ENCODE measurements around the gene GAA.
A peak's percentile ranks its signal among the peaks of the same experiment; 100 is the strongest.

GAA gene

DNA sequence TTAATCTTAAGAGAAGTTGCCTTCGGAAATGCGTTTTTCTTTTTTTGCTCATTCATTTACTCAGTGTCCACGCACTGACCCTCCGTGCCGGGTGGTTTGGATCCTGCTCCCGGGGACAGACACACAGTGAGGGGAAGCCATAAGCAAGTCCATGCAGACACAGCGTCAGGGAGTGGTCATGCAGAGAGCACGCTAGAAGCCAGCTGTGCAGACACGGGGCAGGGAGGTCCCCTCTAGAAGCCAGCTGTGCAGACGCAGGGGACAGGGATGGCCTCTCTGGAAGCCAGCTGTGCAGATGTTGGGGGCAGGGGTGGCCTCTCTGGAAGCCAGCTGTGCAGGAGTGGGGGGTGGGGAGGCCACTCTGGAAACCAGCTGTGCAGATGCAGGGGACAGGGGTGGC lies 4.8 kb downstream of the GAA start:
- H3K4me3 Mint-ChIP-seq: no peak overlapping the region
- H3K9me3 Mint-ChIP-seq: no peaks in the 10 kb centered on the region
- no peak overlapping the region for H3K27ac Mint-ChIP-seq
- H3K27me3 Mint-ChIP-seq: peaks cover 5% of the 10 kb centered on the region
- H3K36me3 Mint-ChIP-seq: peaks cover 6% of the 10 kb centered on the region
- peaks cover 17% of the 10 kb centered on the region for H3K4me1 Mint-ChIP-seq
- ATAC-seq: no peak

DNA sequence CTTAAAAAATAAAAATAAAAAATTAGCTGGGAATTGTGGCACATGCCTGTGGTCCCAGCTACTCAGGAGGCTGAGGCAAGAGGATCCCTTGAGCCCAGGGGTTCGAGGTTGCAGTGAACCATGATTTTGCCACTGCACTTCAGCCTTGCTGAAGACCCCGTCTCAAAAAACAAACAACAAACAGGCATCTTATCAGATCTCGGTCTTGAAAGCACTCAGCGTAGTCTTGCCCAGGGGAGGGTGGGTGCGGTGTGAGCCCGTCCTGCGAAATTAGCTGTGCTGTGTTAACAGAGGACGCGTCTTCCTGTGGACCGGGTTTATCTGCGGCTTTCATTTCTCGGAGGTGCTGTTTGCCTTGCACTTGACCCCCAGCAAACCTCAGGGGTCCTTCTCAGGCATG lies 5.4 kb downstream of the GAA start:
- Mint-ChIP-seq H3K4me1 (peaks cover 21% of the 10 kb centered on the region), H3K27ac (no peak overlapping the region), H3K9me3 (no peaks in the 10 kb centered on the region), H3K36me3 (peaks cover 6% of the 10 kb centered on the region), H3K4me3 (no peak overlapping the region), H3K27me3 (peaks cover 9% of the 10 kb centered on the region)
- no peak for ATAC-seq

DNA sequence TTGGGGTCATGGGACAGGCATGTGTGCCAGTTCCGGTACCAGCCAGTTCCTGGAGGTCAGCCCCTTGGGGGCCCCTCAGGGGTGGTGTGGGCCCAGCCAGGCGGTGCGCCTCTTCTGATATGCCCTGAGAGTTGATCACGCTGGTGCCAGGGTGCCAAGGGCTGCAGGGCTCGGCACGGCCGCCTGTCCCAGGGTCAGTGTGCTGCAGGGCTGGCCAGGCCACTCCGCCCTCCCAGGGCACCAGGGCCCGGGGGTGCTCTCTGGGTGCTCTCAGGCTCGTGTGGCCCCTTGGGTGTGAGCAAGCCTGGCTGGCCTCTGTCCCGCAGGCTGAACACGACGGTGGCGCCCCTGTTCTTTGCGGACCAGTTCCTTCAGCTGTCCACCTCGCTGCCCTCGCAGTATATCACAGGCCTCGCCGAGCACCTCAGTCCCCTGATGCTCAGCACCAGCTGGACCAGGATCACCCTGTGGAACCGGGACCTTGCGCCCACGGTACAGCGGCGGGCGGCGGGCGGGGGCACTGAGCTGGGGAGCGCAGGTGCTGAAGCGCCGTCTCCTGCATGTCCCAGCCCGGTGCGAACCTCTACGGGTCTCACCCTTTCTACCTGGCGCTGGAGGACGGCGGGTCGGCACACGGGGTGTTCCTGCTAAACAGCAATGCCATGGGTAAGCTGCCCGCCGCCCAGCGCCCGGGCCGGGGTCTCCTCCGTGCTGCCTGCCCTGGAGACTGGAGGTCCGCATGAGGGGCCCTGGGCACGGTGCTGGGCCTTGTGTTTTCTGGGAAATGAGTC lies 6.0 kb downstream of the GAA start:
- no peak overlapping the region for H3K27ac Mint-ChIP-seq
- peaks cover 6% of the 10 kb centered on the region for H3K36me3 Mint-ChIP-seq
- H3K4me3 Mint-ChIP-seq: no peak overlapping the region
- H3K9me3 Mint-ChIP-seq: no peaks in the 10 kb centered on the region
- no peak for ATAC-seq
- peaks cover 17% of the 10 kb centered on the region for H3K4me1 Mint-ChIP-seq
- H3K27me3 Mint-ChIP-seq: peaks cover 9% of the 10 kb centered on the region

DNA sequence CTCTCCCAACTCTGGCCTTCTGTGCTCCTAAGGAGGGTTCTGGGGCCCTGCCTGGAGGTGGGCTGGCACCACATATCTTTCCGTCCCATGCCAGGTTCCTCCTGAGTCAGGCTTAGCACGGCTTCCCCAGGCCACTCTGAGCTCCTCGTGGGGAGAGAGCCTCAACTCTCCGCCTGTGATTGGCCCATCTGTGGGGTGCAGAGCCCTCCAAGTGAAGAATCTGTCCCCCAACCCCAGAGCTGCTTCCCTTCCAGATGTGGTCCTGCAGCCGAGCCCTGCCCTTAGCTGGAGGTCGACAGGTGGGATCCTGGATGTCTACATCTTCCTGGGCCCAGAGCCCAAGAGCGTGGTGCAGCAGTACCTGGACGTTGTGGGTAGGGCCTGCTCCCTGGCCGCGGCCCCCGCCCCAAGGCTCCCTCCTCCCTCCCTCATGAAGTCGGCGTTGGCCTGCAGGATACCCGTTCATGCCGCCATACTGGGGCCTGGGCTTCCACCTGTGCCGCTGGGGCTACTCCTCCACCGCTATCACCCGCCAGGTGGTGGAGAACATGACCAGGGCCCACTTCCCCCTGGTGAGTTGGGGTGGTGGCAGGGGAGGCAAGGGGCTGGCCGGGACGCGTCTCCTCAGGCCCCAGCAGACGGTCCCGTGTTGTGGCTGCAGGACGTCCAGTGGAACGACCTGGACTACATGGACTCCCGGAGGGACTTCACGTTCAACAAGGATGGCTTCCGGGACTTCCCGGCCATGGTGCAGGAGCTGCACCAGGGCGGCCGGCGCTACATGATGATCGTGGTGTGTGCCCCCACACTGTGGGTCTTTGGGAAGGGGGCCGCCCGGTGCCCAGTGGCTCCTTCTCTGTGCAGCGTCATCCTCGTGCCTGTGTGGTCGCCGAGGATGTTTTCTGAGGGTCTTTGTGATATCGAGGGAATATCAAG lies 6.9 kb downstream of the GAA start:
- no peaks in the 10 kb centered on the region for H3K9me3 Mint-ChIP-seq
- no peak overlapping the region for H3K4me3 Mint-ChIP-seq
- ATAC-seq: no peak
- H3K27me3 Mint-ChIP-seq: peaks cover 9% of the 10 kb centered on the region
- H3K4me1 Mint-ChIP-seq: peaks cover 18% of the 10 kb centered on the region
- H3K27ac Mint-ChIP-seq: no peak overlapping the region
- peaks cover 6% of the 10 kb centered on the region for H3K36me3 Mint-ChIP-seq

DNA sequence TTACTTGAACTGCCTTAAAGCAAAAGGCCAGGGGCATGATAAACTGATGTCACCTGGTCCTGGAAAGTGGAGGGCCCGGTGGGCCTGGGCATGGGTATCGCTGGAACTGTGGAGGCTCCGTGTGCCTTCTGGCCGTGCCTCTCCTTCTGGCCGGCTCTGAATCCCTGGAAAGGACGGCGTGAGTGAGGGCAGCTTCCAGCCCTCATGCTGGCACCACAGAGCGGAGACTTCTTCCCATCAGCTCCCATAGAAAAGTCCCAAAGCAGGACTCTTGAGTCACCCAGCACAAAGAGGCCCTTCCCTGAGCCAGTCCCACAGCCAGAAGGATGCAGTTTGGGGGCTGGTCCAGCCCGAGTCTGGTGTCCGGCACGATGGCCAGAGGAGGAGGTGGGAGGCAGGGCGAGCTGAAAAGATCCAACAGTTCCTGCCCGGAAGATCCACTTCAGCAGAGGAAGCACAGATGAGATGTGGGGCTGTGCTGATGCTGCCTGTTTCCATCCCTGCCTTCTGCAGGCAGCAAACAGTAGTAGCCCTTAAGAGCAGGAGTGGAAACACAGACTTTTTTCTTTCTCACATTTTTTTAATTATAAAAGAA lies 7.8 kb downstream of the GAA start:
- Mint-ChIP-seq H3K4me1 (peaks cover 19% of the 10 kb centered on the region), H3K36me3 (peaks cover 6% of the 10 kb centered on the region), H3K27me3 (peaks cover 9% of the 10 kb centered on the region), H3K4me3 (no peak overlapping the region), H3K27ac (no peak overlapping the region), H3K9me3 (no peaks in the 10 kb centered on the region)
- no peak for ATAC-seq

DNA sequence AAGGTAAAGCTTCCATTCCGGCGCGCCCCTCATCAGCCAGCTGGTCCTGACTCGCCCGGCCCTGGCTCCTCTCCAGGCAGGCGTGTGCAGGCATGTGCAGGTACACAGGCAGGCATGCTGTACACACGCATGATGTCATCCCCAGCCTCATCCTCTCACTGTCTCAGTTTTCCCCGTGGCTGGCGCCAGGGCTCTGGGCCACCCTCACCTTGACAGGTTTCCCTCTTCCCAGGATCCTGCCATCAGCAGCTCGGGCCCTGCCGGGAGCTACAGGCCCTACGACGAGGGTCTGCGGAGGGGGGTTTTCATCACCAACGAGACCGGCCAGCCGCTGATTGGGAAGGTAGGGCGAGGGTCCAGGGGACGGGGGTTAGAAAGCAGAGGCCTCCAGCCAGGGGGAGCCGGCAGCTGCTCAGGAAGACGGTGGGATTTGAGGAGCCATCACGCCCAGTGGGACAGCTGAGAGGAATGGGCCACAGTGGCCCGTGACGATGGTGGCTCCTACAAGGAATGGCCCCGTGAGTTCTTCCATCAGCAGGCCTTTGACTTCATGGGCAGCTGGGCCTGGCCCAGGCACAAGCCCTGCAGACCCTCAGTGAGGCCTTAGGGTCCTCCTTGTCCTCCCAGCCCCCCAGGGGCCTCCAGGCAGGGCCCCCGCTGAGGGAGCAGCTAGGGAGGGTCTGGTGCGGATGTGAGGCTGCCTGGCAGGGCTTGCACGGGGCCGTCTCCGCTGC lies 8.5 kb downstream of the GAA start:
- peaks cover 11% of the 10 kb centered on the region for H3K36me3 Mint-ChIP-seq
- H3K9me3 Mint-ChIP-seq: peaks cover 2% of the 10 kb centered on the region
- no peak overlapping the region for H3K27ac Mint-ChIP-seq
- H3K4me1 Mint-ChIP-seq: peaks cover 19% of the 10 kb centered on the region
- no peak overlapping the region for H3K4me3 Mint-ChIP-seq
- H3K27me3 Mint-ChIP-seq: peaks cover 9% of the 10 kb centered on the region
- ATAC-seq: no peak

DNA sequence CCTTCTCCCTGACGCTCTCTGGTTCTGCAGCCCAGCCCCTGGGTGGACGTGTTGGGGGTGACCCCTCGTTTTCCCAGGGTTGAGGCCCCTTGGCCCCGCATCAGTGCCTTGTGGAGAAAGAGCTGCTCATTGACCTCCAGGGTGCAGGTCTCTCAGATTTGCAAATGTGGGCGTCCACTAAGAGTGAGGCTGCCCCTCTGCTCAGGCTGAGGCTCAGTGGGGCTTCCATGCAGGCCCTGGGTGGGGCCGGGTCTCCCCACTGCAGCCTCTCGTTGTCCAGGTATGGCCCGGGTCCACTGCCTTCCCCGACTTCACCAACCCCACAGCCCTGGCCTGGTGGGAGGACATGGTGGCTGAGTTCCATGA lies 9.0 kb downstream of the GAA start:
- no peak overlapping the region for H3K27ac Mint-ChIP-seq
- peaks cover 9% of the 10 kb centered on the region for H3K27me3 Mint-ChIP-seq
- peaks cover 19% of the 10 kb centered on the region for H3K4me1 Mint-ChIP-seq
- peaks cover 8% of the 10 kb centered on the region for H3K9me3 Mint-ChIP-seq
- no peak for ATAC-seq
- H3K36me3 Mint-ChIP-seq: peaks cover 16% of the 10 kb centered on the region
- H3K4me3 Mint-ChIP-seq: no peak overlapping the region

DNA sequence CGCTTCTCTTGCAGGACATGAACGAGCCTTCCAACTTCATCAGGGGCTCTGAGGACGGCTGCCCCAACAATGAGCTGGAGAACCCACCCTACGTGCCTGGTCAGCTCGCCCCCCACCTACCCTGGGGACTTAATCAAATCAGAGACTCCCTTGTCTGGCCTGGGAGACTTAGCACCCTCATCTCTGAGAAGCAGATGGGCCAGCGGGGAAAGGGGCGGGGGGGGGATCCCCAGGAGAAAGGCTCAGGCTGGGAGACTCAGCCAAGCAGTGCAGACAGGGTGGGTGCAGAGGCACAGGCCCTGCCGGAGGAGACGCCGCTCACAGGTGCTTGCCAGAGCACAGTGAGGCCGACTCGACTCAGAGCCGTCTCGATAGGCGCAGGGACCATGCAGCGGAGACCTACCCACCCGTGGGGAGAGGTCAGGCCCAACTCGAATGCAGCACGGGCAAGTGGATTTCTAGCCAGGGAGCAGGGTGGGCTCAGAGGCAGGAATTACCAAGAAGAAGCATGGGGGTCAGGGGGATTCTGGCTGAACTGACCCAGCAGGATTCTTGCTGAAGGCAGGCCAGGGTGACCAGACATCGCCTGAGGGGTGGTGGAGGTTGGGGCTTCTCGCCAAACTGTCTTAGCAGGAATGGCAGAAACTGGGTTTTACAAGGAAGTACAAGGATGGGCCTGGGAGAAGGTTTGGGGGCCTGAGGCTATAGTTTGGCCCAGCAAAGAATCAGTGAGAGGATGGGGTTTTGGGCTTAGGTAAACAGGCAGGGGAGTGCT lies 9.7 kb downstream of the GAA start:
- Mint-ChIP-seq H3K4me1 (peaks cover 19% of the 10 kb centered on the region), H3K9me3 (peaks cover 10% of the 10 kb centered on the region), H3K36me3 (peaks cover 17% of the 10 kb centered on the region), H3K27me3 (peaks cover 9% of the 10 kb centered on the region), H3K27ac (no peak overlapping the region), H3K4me3 (no peak overlapping the region)
- no peak for ATAC-seq

DNA sequence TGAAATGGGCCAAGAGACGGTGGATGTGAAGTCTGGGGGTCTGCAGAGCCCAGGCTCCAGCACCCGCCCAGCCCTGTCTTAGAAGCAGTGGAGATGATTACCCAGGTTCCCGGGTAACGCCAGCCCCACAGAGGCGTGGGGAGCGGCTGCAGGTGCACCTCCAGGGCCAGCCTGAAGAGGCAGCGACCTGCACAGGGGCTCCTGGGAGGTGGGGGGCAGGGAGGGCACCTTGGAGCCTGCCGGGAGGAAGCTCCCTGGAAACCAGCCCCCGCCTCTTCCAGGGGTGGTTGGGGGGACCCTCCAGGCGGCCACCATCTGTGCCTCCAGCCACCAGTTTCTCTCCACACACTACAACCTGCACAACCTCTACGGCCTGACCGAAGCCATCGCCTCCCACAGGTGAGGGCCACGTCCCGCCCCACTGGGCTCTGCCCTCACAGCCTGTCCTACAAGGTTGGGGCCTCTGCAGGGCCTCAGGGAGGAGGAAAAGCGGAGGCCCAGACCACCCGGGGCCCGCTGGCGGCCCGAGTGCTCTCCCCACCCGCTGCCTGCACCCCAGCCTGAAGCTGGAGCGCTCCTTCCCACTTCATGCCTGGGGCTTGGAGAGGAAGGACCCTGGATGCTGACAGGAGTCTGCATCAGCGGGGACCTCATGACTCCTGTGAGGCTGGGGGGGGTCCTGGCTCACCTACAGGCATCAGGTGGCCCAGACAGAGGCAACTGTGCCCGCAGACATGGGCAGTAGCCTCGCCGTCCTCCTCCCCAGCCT lies 10.5 kb downstream of the GAA start:
- Mint-ChIP-seq H3K27me3 (peaks cover 9% of the 10 kb centered on the region), H3K9me3 (peaks cover 10% of the 10 kb centered on the region), H3K4me3 (no peak overlapping the region), H3K4me1 (peaks cover 19% of the 10 kb centered on the region), H3K36me3 (peaks cover 14% of the 10 kb centered on the region), H3K27ac (no peak overlapping the region)
- ATAC-seq: no peak

DNA sequence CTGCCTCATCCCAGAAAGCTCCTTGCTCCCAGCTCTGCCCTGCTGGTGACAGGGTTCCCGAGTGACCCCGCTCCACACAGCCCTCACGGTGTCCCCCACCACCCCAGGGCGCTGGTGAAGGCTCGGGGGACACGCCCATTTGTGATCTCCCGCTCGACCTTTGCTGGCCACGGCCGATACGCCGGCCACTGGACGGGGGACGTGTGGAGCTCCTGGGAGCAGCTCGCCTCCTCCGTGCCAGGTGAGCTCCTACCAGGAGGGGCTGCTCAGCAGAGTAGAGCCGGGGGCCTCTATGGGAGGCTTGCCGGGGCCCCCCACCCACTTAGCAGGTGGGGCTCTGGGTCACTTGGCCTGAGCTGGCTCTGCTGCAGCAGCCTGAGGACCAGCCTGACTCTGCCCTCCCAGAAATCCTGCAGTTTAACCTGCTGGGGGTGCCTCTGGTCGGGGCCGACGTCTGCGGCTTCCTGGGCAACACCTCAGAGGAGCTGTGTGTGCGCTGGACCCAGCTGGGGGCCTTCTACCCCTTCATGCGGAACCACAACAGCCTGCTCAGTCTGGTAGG lies 11.2 kb downstream of the GAA start:
- Mint-ChIP-seq H3K9me3 (peaks cover 10% of the 10 kb centered on the region), H3K27me3 (peaks cover 9% of the 10 kb centered on the region), H3K27ac (no peak overlapping the region), H3K4me1 (peaks cover 19% of the 10 kb centered on the region), H3K4me3 (no peak overlapping the region), H3K36me3 (peaks cover 14% of the 10 kb centered on the region)
- peak; percentile 3 for ATAC-seq

DNA sequence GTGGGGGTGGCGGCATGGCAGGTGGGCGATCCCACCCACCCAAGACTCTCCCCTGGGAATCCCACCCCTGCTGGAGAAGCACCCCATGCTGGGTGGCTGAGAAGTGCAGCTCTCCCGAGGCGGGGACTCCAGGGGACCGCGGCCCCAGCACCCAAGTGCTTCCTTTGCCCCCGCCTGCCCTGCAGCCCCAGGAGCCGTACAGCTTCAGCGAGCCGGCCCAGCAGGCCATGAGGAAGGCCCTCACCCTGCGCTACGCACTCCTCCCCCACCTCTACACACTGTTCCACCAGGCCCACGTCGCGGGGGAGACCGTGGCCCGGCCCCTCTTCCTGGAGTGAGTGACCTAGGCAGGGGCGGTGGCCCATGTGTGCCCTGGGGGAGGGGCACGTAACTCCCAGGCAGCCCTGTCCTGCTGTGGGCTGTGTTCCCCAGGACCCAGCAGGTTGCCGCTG lies 11.7 kb downstream of the GAA start:
- no peak overlapping the region for H3K27ac Mint-ChIP-seq
- H3K27me3 Mint-ChIP-seq: peaks cover 9% of the 10 kb centered on the region
- H3K36me3 Mint-ChIP-seq: peaks cover 14% of the 10 kb centered on the region
- no peak overlapping the region for H3K4me3 Mint-ChIP-seq
- H3K9me3 Mint-ChIP-seq: peaks cover 10% of the 10 kb centered on the region
- ATAC-seq: peak; percentile 35
- peaks cover 19% of the 10 kb centered on the region for H3K4me1 Mint-ChIP-seq

DNA sequence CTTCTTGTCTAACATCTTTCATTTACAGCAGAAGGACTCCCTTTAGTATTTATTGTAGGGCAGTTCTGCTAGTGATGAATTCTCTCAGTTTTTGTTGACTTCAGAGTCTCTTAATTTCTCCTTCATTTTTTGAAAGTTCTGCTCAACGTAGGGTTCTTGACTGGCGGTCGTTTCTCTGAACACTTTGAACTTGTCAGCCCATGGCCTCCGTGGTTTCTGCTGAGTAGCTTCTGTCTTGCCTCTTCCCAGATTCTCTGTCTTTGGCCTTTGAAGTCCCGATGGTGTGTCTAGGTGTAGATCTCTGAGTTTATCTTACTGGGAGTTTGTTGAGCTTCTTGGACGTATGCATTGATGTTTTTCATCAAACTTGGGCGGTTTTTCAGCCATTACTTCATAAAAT lies 13.4 kb downstream of the GAA start:
- H3K27me3 Mint-ChIP-seq: peaks cover 9% of the 10 kb centered on the region
- H3K27ac Mint-ChIP-seq: no peak overlapping the region
- H3K9me3 Mint-ChIP-seq: peaks cover 10% of the 10 kb centered on the region
- H3K36me3 Mint-ChIP-seq: peaks cover 14% of the 10 kb centered on the region
- H3K4me3 Mint-ChIP-seq: no peak overlapping the region
- H3K4me1 Mint-ChIP-seq: peaks cover 19% of the 10 kb centered on the region
- ATAC-seq: no peak

DNA sequence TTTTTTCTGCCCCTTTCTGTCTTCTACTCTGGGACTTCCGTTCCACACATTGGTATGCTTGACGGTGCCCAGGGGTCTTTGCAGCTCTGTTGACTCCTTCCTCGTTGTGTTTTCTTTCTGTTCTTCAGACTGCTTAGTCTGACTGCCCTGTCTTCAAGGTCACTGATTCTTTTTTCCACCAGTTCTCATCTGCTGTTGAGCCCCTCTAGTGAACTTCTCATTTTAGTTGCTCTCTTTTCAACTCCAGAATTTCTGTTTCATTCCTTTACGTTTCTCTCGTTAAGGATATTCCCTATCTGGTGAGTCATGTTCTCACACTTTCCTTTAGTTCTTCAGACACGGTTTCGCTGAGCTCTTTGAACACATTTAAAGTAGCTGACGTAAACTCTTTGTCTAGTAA lies 13.8 kb downstream of the GAA start:
- Mint-ChIP-seq H3K4me1 (peaks cover 19% of the 10 kb centered on the region), H3K27me3 (peaks cover 9% of the 10 kb centered on the region), H3K36me3 (peaks cover 14% of the 10 kb centered on the region), H3K9me3 (peaks cover 10% of the 10 kb centered on the region), H3K27ac (no peak overlapping the region), H3K4me3 (no peak overlapping the region)
- ATAC-seq: no peak

Measured in stimulated activated memory B cell treated with anti-CD40 and anti-IgM and Interleukin-4, amounts not matched to agents 10 μg/mL and 1 μg/mL and 100 μg/mL, for 72 hours (primary cell).